A549 (cell line): ENCODE results near the gene RADIL. TPM values are rescaled to one million over a fixed set of nuclear protein-coding genes. Genes with fewer than 3 reads are reported as not detected.

Source experiments
- ATAC-seq, 2 experiments: fragments of 200-7000 bp in 1 of 2; fragments of >200 bp in 1 of 2; cut with Nextera tagmentation in 1 of 2; cut with Tn5 transposase in 1 of 2; 3 replicates each; pipeline versions ENCODE4 v1.8.0 to v1.9.1; 2018 to 2020; ENCODE audit warnings: mild to moderate bottlenecking in 1 of 2, moderate library complexity in 1 of 2
- CTCF ChIA-PET: fragments of 300-600 bp; sonication (Branson Sonifier 250); formaldehyde crosslinking; extraction: SDS; loops from one replicate; lab custom pipeline; 2021; ENCODE audit warnings: antibody characterized with exemption, inconsistent platforms; lab: Yijun Ruan, JAX
- POLR2A ChIA-PET: fragments of 350-600 bp; formaldehyde crosslinking; extraction: SDS; loops from one replicate; lab custom pipeline; 2021; ENCODE audit warnings: antibody characterized with exemption, inconsistent platforms; lab: Yijun Ruan, JAX
- DNase-seq, 2 experiments: peaks; one replicate each; pipeline versions ENCODE4 v3.0.0 to v3.0.0-alpha.2; 2011 to 2016; ENCODE audit warnings: low read depth in 1 of 2, low spot score in 1 of 2
- FAIRE-seq: peaks from 2 replicates; lab custom pipeline; 2011; peaks lifted over from hg19 to GRCh38; lab: Jason Lieb, UNC
- H3K27ac ChIP-seq, 2 experiments: fragments of >200 bp; sonication (Bioruptor Twin); formaldehyde crosslinking; 3 replicates each; pipeline ENCODE4 v1.5.1; 2016 to 2017
- H3K4me1 ChIP-seq: fragments of >200 bp; sonication (Bioruptor Twin); formaldehyde crosslinking; 3 replicates; pipeline ENCODE4 v1.6.1; 2016
- H3K4me2 ChIP-seq: fragments of >200 bp; sonication (Bioruptor Twin); formaldehyde crosslinking; 3 replicates; pipeline ENCODE4 v1.6.1; 2016
- H3K4me3 ChIP-seq: fragments of >200 bp; sonication (Bioruptor Twin); formaldehyde crosslinking; 3 replicates; pipeline ENCODE4 v1.5.1; 2016
- H3K9me3 ChIP-seq: fragments of >200 bp; sonication (Bioruptor Twin); formaldehyde crosslinking; 3 replicates; pipeline ENCODE4 v1.6.1; 2016
- BCL3 ChIP-seq: fragments of >200 bp; sonication (Bioruptor Twin); formaldehyde crosslinking; IDR thresholded peaks from 3 replicates; pipeline ENCODE4 v1.6.1; 2016
- CBX2 ChIP-seq: fragments of 200-600 bp; sonication (generic); IDR thresholded peaks from 2 replicates; pipeline ENCODE4 v1.6.1; 2016; ENCODE audit warnings: low read depth, mild to moderate bottlenecking, borderline replicate concordance
- CHD2 ChIP-seq: fragments of 150-350 bp; IDR thresholded peaks from 2 replicates; pipeline ENCODE4 v1.6.1; 2014; ENCODE audit warnings: low read length; ENCODE audit not compliant: partially characterized antibody
- ELK1 ChIP-seq: fragments of 150-350 bp; IDR thresholded peaks from 2 replicates; pipeline ENCODE4 v1.6.1; 2014; ENCODE audit warnings: low read depth, mild to moderate bottlenecking, low read length
- HES2 ChIP-seq: fragments of >200 bp; sonication (Bioruptor Twin); formaldehyde crosslinking; IDR thresholded peaks from 2 replicates; pipeline ENCODE4 v1.6.1; 2016
- HOXB5 ChIP-seq: fragments of 250-450 bp; sonication (Bioruptor Pico); IDR thresholded peaks from 2 replicates; pipeline ENCODE4 v1.5.0; 2020; ENCODE audit warnings: mild to moderate bottlenecking, moderate library complexity
- JUNB ChIP-seq: fragments of >200 bp; sonication (Bioruptor Twin); formaldehyde crosslinking; IDR thresholded peaks from 2 replicates; pipeline ENCODE4 v1.6.1; 2016
- PHF8 ChIP-seq: fragments of 200-600 bp; sonication (generic); IDR thresholded peaks from 2 replicates; pipeline ENCODE4 v1.6.1; 2016; ENCODE audit warnings: low read depth, mild to moderate bottlenecking, antibody characterized with exemption, moderate library complexity, borderline replicate concordance
- RAD21 ChIP-seq, 2 experiments: fragments of >200 bp in 1 of 2; sonication (Bioruptor Twin) in 1 of 2; formaldehyde crosslinking in 1 of 2; IDR thresholded peaks in 1 of 2; conservative IDR thresholded peaks in 1 of 2; 2 replicates in 1 of 2; 3 replicates in 1 of 2; pipeline ENCODE4 v1.6.1; 2012 to 2018; ENCODE audit warnings: inconsistent platforms in 1 of 2
- RFX5 ChIP-seq: fragments of 450-650 bp; IDR thresholded peaks from 2 replicates; pipeline ENCODE4 v1.7.1; 2014; ENCODE audit warnings: antibody characterized with exemption, mild to moderate bottlenecking, moderate library complexity
- SREBF2 ChIP-seq: fragments of 450-650 bp; IDR thresholded peaks from 2 replicates; pipeline ENCODE4 v1.6.1; 2014; ENCODE audit warnings: mild to moderate bottlenecking, moderate library complexity
- TP53 ChIP-seq: fragments of 250-450 bp; sonication (Bioruptor Pico); IDR thresholded peaks from 2 replicates; pipeline ENCODE4 v1.5.0; 2021; ENCODE audit warnings: mild to moderate bottlenecking, moderate library complexity
- WGBS: methylation state at CpG from one replicate; pipeline ENCODE4 v1.1.6; 2017; ENCODE audit errors: missing lambda C conversion rate; 5-methylcytosine and 5-hydroxymethylcytosine counted together
- polyA plus RNA-seq, 4 experiments: library from polyadenylated mRNA; depleted of rRNA in 3 of 4; stranded (reverse); fragments of >200 nt; fragmentation: RNase III in 1 of 4; extraction: RNeasy Plus Mini Kit Qiagen cat#74134 plus additional on column Dnase treatment in 1 of 4; gene quantifications; 2 replicates in 3 of 4; 3 replicates in 1 of 4; pipeline ENCODE4 v1.2.3, GENCODE V29; 2011 to 2017
- TF ChIP-seq, protein P1 (sequence below): fragments of 450-650 bp; IDR thresholded peaks from 2 replicates; pipeline ENCODE4 v1.6.1; 2014; ENCODE audit warnings: antibody characterized with exemption
- TF ChIP-seq, protein P2 (sequence below): IDR thresholded peaks from 2 replicates; pipeline ENCODE4 v1.6.1; 2012; ENCODE audit warnings: low read depth, borderline replicate concordance
- TF ChIP-seq, protein P3 (sequence below): fragments of 200-600 bp; sonication (generic); IDR thresholded peaks from 2 replicates; pipeline ENCODE4 v1.6.1; 2016; ENCODE audit warnings: antibody characterized with exemption, mild to moderate bottlenecking, moderate library complexity

Gene RADIL
- polyA plus RNA-seq, 2 of the 4 experiments (the other 2 are of a cell fraction) = 1.0 to 1.1 TPM

GRCh38 chr7:4792537-4793126, 90.9 kb downstream of the RADIL start:
- WGBS = 86% methylated on average over 24 of the region's 47 CpGs
- Histone ChIP-seq H3K4me3 (no peak overlapping the region), H3K9me3 (no peaks in the 10 kb centered on the region), H3K27ac (no peak overlapping the region), H3K4me2 (no peak overlapping the region), H3K4me1 (no peaks in the 10 kb centered on the region)
- CTCF ChIA-PET = interaction anchor here (0.6 to 5.3 kb wide), 14 partner anchors 8 to 382 kb away, joined by 3 to 24 read pairs (median 4); partner anchors contain the start of gene RADIL
- FAIRE-seq (no peak), ATAC-seq (peak in 1 of 2 experiments; percentile 2; a peak in 1 of 6 replicates), DNase-seq (no peak)
- POLR2A ChIA-PET = interaction anchor here (0.7 kb wide), 1 partner anchor 181 kb away, joined by 3 read pairs; no protein-coding TSS in a partner anchor
- no peak for TF ChIP-seq CHD2
- TF ChIP-seq, protein P1, sequence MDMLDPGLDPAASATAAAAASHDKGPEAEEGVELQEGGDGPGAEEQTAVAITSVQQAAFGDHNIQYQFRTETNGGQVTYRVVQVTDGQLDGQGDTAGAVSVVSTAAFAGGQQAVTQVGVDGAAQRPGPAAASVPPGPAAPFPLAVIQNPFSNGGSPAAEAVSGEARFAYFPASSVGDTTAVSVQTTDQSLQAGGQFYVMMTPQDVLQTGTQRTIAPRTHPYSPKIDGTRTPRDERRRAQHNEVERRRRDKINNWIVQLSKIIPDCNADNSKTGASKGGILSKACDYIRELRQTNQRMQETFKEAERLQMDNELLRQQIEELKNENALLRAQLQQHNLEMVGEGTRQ = no peak
- TF ChIP-seq PHF8 = no peak
- no peak for TF ChIP-seq CBX2
- TF ChIP-seq TP53 (CRISPR knock-in tag) = no peak
- TF ChIP-seq SREBF2 = no peak
- TF ChIP-seq ELK1 = no peak
- TF ChIP-seq, protein P2, sequence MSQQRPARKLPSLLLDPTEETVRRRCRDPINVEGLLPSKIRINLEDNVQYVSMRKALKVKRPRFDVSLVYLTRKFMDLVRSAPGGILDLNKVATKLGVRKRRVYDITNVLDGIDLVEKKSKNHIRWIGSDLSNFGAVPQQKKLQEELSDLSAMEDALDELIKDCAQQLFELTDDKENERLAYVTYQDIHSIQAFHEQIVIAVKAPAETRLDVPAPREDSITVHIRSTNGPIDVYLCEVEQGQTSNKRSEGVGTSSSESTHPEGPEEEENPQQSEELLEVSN = no peak
- TF ChIP-seq, protein P3, sequence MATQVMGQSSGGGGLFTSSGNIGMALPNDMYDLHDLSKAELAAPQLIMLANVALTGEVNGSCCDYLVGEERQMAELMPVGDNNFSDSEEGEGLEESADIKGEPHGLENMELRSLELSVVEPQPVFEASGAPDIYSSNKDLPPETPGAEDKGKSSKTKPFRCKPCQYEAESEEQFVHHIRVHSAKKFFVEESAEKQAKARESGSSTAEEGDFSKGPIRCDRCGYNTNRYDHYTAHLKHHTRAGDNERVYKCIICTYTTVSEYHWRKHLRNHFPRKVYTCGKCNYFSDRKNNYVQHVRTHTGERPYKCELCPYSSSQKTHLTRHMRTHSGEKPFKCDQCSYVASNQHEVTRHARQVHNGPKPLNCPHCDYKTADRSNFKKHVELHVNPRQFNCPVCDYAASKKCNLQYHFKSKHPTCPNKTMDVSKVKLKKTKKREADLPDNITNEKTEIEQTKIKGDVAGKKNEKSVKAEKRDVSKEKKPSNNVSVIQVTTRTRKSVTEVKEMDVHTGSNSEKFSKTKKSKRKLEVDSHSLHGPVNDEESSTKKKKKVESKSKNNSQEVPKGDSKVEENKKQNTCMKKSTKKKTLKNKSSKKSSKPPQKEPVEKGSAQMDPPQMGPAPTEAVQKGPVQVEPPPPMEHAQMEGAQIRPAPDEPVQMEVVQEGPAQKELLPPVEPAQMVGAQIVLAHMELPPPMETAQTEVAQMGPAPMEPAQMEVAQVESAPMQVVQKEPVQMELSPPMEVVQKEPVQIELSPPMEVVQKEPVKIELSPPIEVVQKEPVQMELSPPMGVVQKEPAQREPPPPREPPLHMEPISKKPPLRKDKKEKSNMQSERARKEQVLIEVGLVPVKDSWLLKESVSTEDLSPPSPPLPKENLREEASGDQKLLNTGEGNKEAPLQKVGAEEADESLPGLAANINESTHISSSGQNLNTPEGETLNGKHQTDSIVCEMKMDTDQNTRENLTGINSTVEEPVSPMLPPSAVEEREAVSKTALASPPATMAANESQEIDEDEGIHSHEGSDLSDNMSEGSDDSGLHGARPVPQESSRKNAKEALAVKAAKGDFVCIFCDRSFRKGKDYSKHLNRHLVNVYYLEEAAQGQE = no peak
- no peak for TF ChIP-seq HES2
- no peak for TF ChIP-seq JUNB
- no peak for TF ChIP-seq HOXB5 (CRISPR knock-in tag)
- no peak for TF ChIP-seq BCL3
- no peak for TF ChIP-seq RAD21 (conservative IDR thresholded peaks at IDR 0.05 in 1 of 2, IDR thresholded peaks at IDR 0.05 in 1 of 2)
- no peak for TF ChIP-seq RFX5
